Liver (tissue), 9 donors: ENCODE measurements around the gene TMEM163. TPM values are rescaled to one million over a fixed set of nuclear protein-coding genes. Genes with fewer than 3 reads are reported as not detected.

ENCODE experiments used
- DNase-seq: peaks from one replicate; pipeline ENCODE4 v3.0.0-alpha.2; 2017; ENCODE audit warnings: low spot score
- H3K27ac ChIP-seq, 2 donors: one replicate each; pipeline ENCODE4 v1.7.0; 2013; ENCODE audit warnings: inconsistent platforms in 2 of 2, low read length in 2 of 2, control low read depth in 1 of 2, low read depth in 1 of 2, mild to moderate bottlenecking in 1 of 2
- H3K27me3 ChIP-seq, 4 donors: one replicate each; pipeline versions ENCODE4 v1.6.1 to v1.7.0; 2013; ENCODE audit warnings: low read length in 3 of 4, inconsistent platforms in 1 of 4, mild to moderate bottlenecking in 1 of 4, moderate library complexity in 1 of 4; ENCODE audit not compliant: control insufficient read depth in 4 of 4, insufficient read depth in 4 of 4
- H3K36me3 ChIP-seq, 4 donors: one replicate each; pipeline versions ENCODE4 v1.6.1 to v1.7.0; 2013; ENCODE audit warnings: low read length in 3 of 4, mild to moderate bottlenecking in 3 of 4, low read depth in 1 of 4, moderate library complexity in 1 of 4; ENCODE audit not compliant: control insufficient read depth in 4 of 4, insufficient read depth in 3 of 4
- H3K4me1 ChIP-seq, 4 donors: one replicate each; pipeline versions ENCODE4 v1.6.1 to v1.7.0; 2013; ENCODE audit warnings: low read length in 3 of 4, mild to moderate bottlenecking in 3 of 4, moderate library complexity in 1 of 4; ENCODE audit not compliant: control insufficient read depth in 4 of 4, insufficient read depth in 4 of 4
- H3K4me3 ChIP-seq, 3 donors: one replicate each; pipeline versions ENCODE4 v1.6.1 to v1.7.0; 2013; ENCODE audit warnings: low read length in 3 of 3, control low read depth in 1 of 3, low read depth in 1 of 3, mild to moderate bottlenecking in 1 of 3
- H3K9ac ChIP-seq, 2 donors: one replicate each; pipeline ENCODE4 v1.7.0; 2013; ENCODE audit warnings: low read length in 2 of 2, mild to moderate bottlenecking in 2 of 2, moderate library complexity in 2 of 2, control low read depth in 1 of 2, low read depth in 1 of 2
- H3K9me3 ChIP-seq, 4 donors: one replicate each; pipeline versions ENCODE4 v1.6.1 to v1.7.0; 2013; ENCODE audit warnings: low read length in 3 of 4; ENCODE audit not compliant: control insufficient read depth in 4 of 4
- FOXA2 ChIP-seq: IDR thresholded peaks from 2 replicates; pipeline ENCODE4 v1.6.1; 2016; ENCODE audit warnings: antibody characterized with exemption
- GABPA ChIP-seq, 2 donors: IDR thresholded peaks in 1 of 2; conservative IDR thresholded peaks in 1 of 2; 2 replicates each; pipeline ENCODE4 v1.6.1; 2016; ENCODE audit warnings: antibody characterized with exemption in 2 of 2, mild to moderate bottlenecking in 1 of 2, moderate library complexity in 1 of 2
- HNF4A ChIP-seq, 2 donors: conservative IDR thresholded peaks; 2 replicates each; pipeline ENCODE4 v1.6.1; 2016; ENCODE audit warnings: antibody characterized with exemption in 2 of 2, mild to moderate bottlenecking in 2 of 2
- HNF4G ChIP-seq: IDR thresholded peaks from 2 replicates; pipeline ENCODE4 v1.6.1; 2016; ENCODE audit warnings: antibody characterized with exemption
- NR2F2 ChIP-seq: IDR thresholded peaks from 2 replicates; pipeline ENCODE4 v1.6.1; 2016; ENCODE audit warnings: antibody characterized with exemption
- RAD21 ChIP-seq, 2 donors: IDR thresholded peaks; 2 replicates each; pipeline ENCODE4 v1.6.1; 2016; ENCODE audit warnings: antibody characterized with exemption in 2 of 2, mild to moderate bottlenecking in 2 of 2
- RXRA ChIP-seq, 2 donors: IDR thresholded peaks; 2 replicates each; pipeline ENCODE4 v1.6.1; 2017 to 2018; ENCODE audit warnings: antibody characterized with exemption in 2 of 2, mild to moderate bottlenecking in 1 of 2
- SP1 ChIP-seq: IDR thresholded peaks from 2 replicates; pipeline ENCODE4 v1.6.1; 2018; ENCODE audit warnings: antibody characterized with exemption, mild to moderate bottlenecking
- TAF1 ChIP-seq: conservative IDR thresholded peaks from 2 replicates; pipeline ENCODE4 v1.6.1; 2016; ENCODE audit warnings: antibody characterized with exemption, mild to moderate bottlenecking
- YY1 ChIP-seq: IDR thresholded peaks from 2 replicates; pipeline ENCODE4 v1.6.1; 2016; ENCODE audit warnings: antibody characterized with exemption, mild to moderate bottlenecking
- WGBS: extraction: QIAGEN DNeasy Blood & Tissue Kit; methylation state at CpG from one replicate; pipeline ENCODE4 v1.1.7; 2013; 5-methylcytosine and 5-hydroxymethylcytosine counted together
- polyA plus RNA-seq, 2 donors: library from polyadenylated mRNA; stranded (reverse) in 1 of 2; unstranded in 1 of 2; fragments of 200-250 nt in 1 of 2; fragments of >200 nt in 1 of 2; fragmentation: Nextera tagmentation in 1 of 2; extraction: Ambion mirVana in 1 of 2; gene quantifications; one replicate each; pipeline versions ENCODE4 v1.2.1 to v1.2.3, GENCODE V29; 2013 to 2015
- total RNA-seq, 2 donors: library from RNA; depleted of rRNA; stranded (reverse); fragments of >200 nt; gene quantifications; one replicate each; pipeline ENCODE4 v1.2.3, GENCODE V29; 2014
- TF ChIP-seq, protein P1 (sequence below): fragments of 150-350 bp; IDR thresholded peaks from 2 replicates; pipeline ENCODE4 v1.5.1; 2017; ENCODE audit warnings: improper control_type of control experiment, low read depth, low read length; ENCODE audit not compliant: missing input control
- TF ChIP-seq, protein P2 (sequence below): IDR thresholded peaks from 2 replicates; pipeline ENCODE4 v1.6.1; 2016; ENCODE audit warnings: antibody characterized with exemption
- TF ChIP-seq, protein P3 (sequence below): IDR thresholded peaks from 2 replicates; pipeline ENCODE4 v1.6.1; 2016; ENCODE audit warnings: antibody characterized with exemption
- TF ChIP-seq, protein P4 (sequence below): IDR thresholded peaks from 2 replicates; pipeline ENCODE4 v1.6.1; 2016; ENCODE audit warnings: antibody characterized with exemption
- TF ChIP-seq, protein P5 (sequence below): IDR thresholded peaks from 2 replicates; pipeline ENCODE4 v1.6.1; 2016; ENCODE audit warnings: antibody characterized with exemption, mild to moderate bottlenecking
- donor health status: healthy.
- donor health status: healthy.
- donor health status: healthy.
- donor health status: healthy.
- donor health status: healthy.

Gene TMEM163
- total and polyA plus RNA-seq, 4 donors: 0.08 to 0.48 (median 0.25) TPM

DNA sequence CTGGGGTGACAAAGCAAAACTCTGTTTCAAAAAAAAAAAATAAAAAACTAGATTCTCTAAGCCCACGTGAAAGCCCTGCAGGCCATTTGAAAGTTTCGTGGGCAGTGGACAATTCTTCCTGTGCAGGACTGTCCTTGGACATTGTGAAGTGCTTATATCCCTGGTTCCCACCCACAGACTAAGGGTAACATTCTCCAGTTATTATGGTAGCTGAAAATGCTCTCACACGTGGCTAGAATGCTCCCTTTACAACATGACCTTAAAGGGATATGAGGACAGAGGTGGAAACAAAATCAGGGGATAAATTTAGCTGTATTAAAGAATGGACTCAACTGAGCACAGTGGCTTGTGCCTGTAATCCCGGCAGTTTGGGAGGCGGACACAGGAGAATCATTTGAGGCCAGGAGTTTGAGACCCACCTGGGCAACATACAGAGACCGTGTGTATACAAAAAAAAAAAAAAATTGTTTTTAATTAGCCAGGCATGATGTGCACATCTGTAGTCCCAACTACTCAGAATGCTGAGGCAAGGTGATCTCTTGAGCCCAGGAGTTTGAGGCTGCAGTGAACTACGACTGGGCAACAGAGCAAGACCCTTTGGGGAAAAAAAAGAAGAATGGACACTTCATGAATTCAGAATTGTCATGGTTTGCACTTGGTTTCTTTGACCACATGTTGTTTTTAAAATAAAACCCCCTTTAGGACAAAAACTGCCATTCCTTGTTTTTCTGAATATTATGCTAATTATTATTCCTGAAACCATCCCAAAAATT lies 297.1 kb downstream of the TMEM163 start:
- Histone ChIP-seq H3K27me3 (no peaks in the 10 kb centered on the region), H3K4me1 (peaks cover 0 to 16% (median 14%) of the 10 kb centered on the region in 4 donors), H3K36me3 (peaks cover 0 to 5% (median 2%) of the 10 kb centered on the region in 4 donors), H3K27ac (no peak overlapping the region), H3K9ac (no peak overlapping the region), H3K9me3 (no peaks in the 10 kb centered on the region), H3K4me3 (no peak overlapping the region)
- no peak for DNase-seq
- TF ChIP-seq RXRA (IDR thresholded peaks at IDR 0.05) (no peak), GABPA (IDR thresholded peaks at IDR 0.05 in 1 of 2, conservative IDR thresholded peaks at IDR 0.05 in 1 of 2) (no peak), RAD21 (IDR thresholded peaks at IDR 0.05) (no peak), YY1 (no peak), NR2F2 (no peak), FOXA2 (no peak), HNF4A (conservative IDR thresholded peaks at IDR 0.05) (no peak)
- TF ChIP-seq, protein P1, sequence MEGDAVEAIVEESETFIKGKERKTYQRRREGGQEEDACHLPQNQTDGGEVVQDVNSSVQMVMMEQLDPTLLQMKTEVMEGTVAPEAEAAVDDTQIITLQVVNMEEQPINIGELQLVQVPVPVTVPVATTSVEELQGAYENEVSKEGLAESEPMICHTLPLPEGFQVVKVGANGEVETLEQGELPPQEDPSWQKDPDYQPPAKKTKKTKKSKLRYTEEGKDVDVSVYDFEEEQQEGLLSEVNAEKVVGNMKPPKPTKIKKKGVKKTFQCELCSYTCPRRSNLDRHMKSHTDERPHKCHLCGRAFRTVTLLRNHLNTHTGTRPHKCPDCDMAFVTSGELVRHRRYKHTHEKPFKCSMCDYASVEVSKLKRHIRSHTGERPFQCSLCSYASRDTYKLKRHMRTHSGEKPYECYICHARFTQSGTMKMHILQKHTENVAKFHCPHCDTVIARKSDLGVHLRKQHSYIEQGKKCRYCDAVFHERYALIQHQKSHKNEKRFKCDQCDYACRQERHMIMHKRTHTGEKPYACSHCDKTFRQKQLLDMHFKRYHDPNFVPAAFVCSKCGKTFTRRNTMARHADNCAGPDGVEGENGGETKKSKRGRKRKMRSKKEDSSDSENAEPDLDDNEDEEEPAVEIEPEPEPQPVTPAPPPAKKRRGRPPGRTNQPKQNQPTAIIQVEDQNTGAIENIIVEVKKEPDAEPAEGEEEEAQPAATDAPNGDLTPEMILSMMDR: no peak
- TF ChIP-seq, protein P2, sequence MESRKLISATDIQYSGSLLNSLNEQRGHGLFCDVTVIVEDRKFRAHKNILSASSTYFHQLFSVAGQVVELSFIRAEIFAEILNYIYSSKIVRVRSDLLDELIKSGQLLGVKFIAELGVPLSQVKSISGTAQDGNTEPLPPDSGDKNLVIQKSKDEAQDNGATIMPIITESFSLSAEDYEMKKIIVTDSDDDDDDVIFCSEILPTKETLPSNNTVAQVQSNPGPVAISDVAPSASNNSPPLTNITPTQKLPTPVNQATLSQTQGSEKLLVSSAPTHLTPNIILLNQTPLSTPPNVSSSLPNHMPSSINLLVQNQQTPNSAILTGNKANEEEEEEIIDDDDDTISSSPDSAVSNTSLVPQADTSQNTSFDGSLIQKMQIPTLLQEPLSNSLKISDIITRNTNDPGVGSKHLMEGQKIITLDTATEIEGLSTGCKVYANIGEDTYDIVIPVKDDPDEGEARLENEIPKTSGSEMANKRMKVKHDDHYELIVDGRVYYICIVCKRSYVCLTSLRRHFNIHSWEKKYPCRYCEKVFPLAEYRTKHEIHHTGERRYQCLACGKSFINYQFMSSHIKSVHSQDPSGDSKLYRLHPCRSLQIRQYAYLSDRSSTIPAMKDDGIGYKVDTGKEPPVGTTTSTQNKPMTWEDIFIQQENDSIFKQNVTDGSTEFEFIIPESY: no peak
- TF ChIP-seq, protein P3, sequence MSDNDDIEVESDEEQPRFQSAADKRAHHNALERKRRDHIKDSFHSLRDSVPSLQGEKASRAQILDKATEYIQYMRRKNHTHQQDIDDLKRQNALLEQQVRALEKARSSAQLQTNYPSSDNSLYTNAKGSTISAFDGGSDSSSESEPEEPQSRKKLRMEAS: no peak
- TF ChIP-seq, protein P4, sequence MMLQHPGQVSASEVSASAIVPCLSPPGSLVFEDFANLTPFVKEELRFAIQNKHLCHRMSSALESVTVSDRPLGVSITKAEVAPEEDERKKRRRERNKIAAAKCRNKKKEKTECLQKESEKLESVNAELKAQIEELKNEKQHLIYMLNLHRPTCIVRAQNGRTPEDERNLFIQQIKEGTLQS: no peak
- TF ChIP-seq, protein P5, sequence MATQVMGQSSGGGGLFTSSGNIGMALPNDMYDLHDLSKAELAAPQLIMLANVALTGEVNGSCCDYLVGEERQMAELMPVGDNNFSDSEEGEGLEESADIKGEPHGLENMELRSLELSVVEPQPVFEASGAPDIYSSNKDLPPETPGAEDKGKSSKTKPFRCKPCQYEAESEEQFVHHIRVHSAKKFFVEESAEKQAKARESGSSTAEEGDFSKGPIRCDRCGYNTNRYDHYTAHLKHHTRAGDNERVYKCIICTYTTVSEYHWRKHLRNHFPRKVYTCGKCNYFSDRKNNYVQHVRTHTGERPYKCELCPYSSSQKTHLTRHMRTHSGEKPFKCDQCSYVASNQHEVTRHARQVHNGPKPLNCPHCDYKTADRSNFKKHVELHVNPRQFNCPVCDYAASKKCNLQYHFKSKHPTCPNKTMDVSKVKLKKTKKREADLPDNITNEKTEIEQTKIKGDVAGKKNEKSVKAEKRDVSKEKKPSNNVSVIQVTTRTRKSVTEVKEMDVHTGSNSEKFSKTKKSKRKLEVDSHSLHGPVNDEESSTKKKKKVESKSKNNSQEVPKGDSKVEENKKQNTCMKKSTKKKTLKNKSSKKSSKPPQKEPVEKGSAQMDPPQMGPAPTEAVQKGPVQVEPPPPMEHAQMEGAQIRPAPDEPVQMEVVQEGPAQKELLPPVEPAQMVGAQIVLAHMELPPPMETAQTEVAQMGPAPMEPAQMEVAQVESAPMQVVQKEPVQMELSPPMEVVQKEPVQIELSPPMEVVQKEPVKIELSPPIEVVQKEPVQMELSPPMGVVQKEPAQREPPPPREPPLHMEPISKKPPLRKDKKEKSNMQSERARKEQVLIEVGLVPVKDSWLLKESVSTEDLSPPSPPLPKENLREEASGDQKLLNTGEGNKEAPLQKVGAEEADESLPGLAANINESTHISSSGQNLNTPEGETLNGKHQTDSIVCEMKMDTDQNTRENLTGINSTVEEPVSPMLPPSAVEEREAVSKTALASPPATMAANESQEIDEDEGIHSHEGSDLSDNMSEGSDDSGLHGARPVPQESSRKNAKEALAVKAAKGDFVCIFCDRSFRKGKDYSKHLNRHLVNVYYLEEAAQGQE: no peak
- 90% methylated on average over 7 of the region's 7 CpGs for WGBS

DNA sequence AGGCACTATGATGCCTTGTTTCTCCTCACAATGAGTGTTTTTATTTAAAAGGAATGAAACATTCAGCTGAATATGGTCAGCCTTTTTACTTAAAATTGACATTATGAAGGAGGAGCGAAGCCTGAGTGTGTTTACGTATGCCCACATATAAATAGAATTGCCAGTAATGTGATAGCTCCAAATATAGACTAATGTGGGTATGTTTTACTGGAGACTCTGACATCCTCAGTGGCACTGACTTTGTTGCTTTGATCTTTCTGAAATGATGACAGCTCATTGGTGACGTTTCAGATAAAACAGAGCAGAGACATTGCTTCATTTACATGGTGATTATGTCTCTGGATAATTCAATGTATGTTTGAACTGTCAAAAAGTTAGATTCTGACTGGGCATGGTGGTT lies 297.9 kb downstream of the TMEM163 start:
- peaks cover 0 to 5% (median 2%) of the 10 kb centered on the region in 4 donors for H3K36me3 ChIP-seq
- H3K4me1 ChIP-seq: peaks cover 0 to 19% (median 14%) of the 10 kb centered on the region in 4 donors
- no peak overlapping the region for H3K27ac ChIP-seq
- TF ChIP-seq RXRA (IDR thresholded peaks at IDR 0.05): no peak
- no peak for TF ChIP-seq SP1
- TF ChIP-seq, protein P3: no peak
- no peak for TF ChIP-seq YY1
- TF ChIP-seq TAF1: no peak
- TF ChIP-seq HNF4A (conservative IDR thresholded peaks at IDR 0.05): no peak
- no peak for TF ChIP-seq NR2F2
- no peak for TF ChIP-seq HNF4G
- H3K9me3 ChIP-seq: no peaks in the 10 kb centered on the region
- no peak for DNase-seq
- no peak overlapping the region for H3K4me3 ChIP-seq
- 95% methylated on average over 3 of the region's 3 CpGs for WGBS
- no peak overlapping the region for H3K9ac ChIP-seq
- H3K27me3 ChIP-seq: no peaks in the 10 kb centered on the region
